HG03460 (cell line): ENCODE results near the gene SLC26A1.
A peak's percentile ranks its signal among the peaks of the same experiment; 100 is the strongest.

Experiments
- ATAC-seq: cut with Tn5 transposase; IDR thresholded peaks from one replicate; pipeline ENCODE4 v1.9.1; 2021; ENCODE audit not compliant: unreplicated experiment

Gene SLC26A1

GRCh38 chr4:1029529-1029928 is 36.3 kb upstream of the SLC26A1 start:
- no peak for ATAC-seq

- ATAC-seq, result no peak
These were observed 35.5 kb upstream of the SLC26A1 start for GRCh38 chr4:1028574-1029220.

GRCh38 chr4:1027915-1028238 is 34.7 kb upstream of the SLC26A1 start:
- no peak for ATAC-seq

DNA sequence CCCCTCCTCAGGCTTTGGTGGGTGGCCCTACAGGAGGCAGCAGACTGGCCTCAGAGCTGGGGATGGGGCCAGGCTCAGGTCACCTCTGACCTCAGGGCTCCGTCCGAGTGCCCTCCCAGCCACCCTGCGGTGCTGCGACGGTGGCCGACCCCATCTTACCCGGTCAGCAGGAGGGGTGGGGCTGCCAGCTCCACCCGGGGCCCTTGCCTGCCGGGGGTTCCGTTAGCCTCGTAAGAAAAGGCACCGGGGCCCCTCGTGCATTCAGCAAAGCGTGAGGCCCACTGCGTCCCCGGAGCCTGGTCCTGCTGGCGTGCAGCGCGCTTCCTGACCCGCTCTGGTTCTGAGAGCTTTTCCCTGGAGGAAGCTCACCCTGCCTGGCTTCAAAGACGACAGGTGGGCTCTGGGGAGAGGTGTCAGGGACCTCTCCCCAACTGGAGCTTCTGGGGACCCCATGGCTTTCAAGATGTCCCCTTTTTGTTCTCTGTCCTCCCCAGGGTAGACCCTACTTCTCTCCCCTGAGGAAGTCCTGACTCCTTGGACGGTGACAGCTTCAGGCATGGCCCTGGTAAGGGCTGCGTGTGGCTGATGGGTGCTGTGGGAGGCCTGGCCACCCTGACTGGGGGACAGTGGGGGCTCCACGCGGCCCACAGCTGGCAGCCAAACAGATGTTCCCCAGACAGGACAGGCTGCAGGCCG is 34.2 kb upstream of the SLC26A1 start:
- ATAC-seq, result no peak

DNA sequence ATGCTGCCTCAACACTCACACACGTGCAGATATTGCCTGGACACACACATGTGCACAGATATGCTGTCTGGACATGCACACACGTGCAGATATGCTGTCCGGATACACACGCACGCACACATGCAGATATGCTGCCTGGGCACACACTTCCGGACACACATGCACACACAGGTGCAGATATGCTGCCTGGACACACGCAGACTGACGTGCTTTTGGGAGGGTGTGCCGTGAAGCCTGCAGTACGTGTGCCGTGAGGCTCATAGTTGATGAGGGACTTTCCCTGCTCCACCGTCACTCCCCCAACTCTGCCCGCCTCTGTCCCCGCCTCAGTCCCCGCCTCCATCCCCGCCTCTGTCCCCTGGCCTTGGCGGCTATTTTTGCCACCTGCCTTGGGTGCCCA is 32.9 kb upstream of the SLC26A1 start:
- peak; percentile 53 for ATAC-seq

GRCh38 chr4:1024882-1025545 is 31.8 kb upstream of the SLC26A1 start:
- ATAC-seq, result no peak

GRCh38 chr4:1023895-1024740 is 30.9 kb upstream of the SLC26A1 start:
- ATAC-seq, result no peak

DNA sequence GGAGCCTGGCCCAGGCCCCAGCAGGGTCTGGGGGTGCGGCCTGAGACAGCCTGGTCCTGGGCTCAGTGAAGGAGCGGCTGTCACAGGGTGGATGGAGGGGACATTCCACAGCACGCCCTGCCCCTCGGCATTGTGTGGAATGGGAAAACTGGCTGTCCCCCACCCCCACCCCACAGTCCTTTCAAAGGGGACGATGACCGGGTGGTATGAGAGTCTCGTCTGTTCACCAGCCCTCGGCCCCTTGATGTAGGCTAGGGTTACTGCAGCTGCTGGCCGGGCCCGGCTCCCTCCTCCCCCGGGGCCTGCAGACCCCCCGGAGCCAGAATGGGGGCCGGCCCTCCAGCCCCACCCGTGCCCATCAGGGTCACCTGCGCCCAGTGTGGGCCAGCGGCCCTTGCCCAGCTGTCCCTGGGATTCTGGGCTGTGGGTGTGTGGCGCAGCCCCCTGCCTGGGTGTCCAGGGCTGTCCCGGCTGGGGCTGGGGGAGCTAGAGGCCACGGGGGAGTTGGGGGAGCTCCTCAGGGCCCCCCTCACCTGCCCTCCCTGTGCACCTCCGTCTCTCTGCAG is 30.0 kb upstream of the SLC26A1 start:
- ATAC-seq, result no peak

DNA sequence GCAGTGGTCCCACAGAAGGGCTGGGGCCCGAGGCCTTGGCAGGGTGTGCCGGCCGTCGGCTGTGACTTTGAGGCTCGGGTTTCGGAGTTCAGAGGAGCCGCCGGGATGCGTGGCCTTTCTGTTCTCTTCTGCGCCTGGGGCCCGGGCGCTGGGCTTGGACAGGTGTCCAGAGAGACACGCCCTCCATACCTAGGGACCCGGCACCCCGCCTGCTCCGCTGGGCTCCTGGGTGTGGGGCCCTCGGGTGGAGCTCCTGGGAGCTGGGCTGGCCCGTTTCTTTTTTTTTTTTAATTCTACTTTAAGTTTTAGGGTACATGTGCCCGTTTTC is 29.5 kb upstream of the SLC26A1 start:
- no peak for ATAC-seq

DNA sequence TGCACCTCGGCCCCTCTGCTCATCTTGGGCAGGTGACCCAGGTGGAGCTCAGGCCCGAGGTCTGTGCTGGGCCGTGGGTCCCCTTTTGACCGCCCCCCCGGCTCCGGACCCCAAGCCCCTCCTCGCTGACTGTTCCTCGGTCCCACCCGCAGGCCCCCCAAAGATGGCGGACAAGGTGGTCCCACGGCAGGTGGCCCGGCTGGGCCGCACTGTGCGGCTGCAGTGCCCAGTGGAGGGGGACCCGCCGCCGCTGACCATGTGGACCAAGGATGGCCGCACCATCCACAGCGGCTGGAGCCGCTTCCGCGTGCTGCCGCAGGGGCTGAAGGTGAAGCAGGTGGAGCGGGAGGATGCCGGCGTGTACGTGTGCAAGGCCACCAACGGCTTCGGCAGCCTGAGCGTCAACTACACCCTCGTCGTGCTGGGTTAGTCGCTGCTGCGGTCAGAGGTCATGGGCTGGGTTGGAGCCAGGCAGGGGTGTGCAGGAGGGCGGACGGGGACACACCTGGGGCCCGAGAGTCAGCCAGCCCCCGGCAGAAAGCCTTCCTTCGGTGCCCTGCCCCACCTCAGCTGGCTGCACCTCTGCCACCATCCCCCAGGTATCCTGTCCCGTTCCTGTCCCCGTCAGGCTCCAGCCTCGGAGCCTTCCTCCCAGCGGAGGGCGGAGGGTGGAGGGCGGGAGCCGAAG is 29.0 kb upstream of the SLC26A1 start:
- ATAC-seq, result no peak

DNA sequence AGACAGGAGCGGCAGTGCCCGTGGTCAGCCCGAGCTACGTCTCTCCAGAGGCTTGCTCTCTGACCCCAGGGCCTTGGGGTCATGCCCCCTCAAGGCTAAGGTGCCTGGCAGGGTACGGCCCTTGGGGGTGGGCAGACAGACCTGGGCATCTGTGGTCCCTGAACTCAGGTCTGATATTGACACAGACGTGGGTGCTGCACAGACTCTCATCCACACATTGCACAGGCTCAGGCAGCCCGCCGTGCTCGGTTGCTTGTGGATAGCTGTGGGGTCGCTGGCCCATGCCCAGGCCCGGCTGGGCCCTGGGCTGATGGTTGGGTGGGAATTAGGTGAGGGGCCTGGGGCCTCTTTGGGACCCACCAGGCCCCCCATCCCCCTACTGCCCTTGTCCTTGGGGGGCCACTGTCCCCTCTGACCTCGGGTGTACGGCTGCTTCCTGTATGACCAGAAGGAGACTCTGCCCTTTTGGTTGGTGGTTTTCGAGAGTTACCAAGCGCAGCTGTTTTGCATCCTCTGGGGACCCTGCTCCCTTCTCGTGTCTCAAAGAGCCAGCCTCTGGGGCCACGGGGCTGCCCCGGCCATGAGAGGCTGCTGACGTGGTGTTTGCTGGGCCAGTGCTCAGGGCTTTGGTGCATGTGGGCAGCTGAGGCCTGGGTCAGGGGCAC is 28.3 kb upstream of the SLC26A1 start:
- peak; percentile 83 for ATAC-seq

DNA sequence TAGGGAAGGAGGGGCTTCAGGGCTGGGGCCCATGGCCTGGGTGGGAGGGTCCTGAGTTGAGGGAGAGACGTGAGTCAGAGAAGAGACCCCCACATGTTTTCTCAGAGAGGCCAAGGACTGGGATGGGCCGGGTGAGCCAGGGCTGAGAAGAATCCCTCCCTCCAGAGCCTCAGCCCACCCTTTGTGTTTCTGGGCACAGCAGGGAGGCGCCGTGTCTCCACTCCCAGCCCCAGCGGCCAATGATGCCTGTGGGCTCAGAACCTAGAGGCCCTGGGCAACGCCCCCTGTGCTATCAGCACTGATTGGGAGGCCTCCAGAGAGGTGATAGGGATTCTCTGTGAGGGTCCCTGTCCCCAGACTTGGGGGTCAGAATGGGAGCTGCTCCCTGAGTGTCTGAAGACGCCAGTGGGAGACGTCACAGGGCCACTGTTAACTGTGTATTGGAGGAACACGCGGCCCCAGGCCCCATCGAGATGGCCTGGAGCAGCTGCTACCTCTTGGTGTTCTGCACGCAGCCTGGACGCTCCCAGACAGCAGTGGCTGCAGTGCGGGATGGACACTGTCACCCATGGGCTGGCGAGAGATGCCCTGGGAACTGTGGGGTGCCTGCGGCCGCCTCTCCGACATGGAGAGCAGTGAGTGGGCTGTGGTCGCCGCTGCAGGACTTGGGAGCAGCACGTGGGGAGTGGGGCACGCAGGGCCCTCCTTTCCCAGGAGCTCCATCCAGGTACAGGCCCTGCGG is 26.7 kb upstream of the SLC26A1 start:
- ATAC-seq, result no peak

- ATAC-seq, result no peak
These were observed 26.1 kb upstream of the SLC26A1 start for GRCh38 chr4:1019320-1019719.

DNA sequence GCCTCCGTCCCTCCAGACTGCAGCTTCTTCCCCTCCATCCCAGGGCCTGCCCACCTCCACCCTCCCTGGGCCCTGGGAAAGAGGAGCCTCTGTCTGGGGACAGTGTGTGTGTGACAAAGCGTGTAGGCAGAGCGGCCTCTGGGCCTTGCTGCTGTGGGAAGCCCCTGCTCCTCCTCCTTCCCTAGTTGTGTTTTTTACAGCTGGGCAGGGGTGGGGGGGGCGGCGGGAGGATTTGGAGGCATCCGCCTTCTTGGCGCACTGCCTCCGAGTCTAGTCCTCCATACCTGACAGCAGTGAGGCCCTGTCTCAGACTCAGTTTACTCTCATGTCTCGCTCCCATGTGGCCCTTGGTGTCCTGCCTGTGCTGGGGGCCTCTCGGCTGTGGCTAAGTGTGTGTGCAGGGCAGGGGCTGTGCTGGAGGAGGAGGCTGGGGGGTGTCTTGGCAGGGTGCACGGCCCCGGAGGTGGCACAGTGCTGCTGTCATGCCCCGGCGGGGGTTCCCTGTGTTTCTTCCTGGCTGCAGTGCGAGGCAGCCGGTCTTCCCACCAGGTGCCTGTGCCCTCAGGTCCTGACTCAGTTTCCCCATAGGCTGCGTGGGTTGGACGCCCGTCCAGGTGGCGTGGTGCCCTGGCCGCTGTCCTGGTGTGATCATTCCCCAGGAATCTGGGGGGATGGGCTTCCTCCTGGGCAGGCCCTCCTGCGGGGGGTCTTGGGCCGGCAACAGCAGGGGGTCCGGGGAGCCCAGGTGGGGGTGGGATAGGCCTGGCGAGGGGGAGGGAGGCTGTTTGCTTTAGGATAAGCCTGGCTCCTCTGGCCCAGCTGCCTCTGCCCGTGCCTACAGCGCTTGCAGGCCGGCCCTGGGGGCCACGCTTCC is 25.2 kb upstream of the SLC26A1 start:
- no peak for ATAC-seq

DNA sequence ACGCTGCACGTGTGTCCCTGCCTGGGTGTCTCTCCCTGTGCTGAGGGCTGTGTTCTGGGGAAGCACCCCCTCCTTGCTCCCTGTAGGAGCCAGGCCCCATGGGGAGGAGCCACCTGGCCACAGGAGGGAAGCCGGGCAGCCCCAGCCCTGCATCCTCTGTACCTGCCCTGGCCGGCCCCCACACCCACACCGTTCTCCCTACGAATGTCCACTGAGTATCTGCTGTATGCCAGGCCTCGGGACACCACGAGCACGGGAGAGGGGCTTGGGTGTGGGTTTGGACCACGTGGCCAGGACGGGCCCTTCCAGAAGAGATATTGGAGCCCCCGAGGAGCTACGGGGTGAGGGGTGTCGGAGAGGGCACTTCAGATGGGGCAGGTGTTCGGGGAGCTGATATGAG is 24.5 kb upstream of the SLC26A1 start:
- ATAC-seq, result no peak

DNA sequence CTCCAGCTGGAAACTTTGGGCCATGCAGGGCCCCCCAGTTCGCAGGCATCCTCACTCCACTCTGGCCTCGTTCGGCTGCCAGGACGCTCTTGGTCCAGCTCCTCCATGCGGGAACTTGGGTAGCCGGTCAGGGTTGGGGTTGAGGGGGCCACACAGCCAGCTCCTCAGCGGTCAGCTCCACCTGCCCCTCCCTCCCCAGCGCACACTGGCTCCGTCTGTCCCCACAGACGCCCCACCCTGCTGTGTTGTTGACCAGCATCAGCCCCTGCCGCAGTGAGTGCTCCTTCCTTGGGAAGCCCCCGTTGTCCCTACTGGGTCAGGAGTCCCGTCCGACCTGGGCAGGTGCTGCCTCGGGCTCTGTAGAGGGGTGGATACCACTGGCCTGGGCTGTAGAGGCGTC is 24.0 kb upstream of the SLC26A1 start:
- ATAC-seq, result no peak

DNA sequence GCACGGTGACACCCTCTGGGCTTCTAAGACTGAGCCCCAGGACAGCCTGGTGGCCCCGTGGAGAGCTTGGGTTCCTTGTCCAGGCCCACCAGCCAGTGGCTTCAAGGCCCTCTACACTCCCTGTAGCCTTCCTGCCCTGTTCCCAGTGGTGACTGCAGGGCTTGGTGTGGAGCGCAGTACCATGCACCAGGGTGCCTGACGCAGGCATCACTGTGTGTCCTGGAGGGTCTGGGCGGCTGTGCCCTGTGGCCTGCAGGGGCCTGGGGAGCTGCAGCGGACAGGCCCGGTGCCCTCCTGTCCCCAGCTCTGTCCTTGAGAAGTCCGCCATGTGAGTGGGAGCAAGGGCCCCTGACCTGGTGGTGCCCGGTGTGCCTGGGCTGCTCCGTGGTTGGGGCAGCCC is 22.5 kb upstream of the SLC26A1 start:
- no peak for ATAC-seq

DNA sequence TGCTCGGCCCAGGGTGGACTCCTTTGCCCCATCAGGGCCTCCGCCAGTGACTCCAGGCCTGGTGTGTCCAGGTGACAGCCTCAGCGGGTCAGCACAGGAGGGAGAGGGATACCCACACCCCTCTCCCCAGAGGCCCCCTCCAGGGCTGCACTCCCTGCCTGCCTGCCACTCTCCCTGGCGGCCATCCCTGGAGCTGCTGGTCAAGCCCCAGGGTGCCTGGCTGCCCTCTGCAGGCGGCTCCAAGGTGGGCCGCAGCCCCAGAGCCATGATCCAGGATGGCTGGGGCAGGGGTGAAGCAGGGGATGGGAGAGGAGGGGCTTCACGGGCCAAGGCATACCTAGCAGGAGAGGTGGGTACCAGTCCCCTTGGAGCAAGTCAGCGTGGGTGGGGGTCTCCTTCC is 22.0 kb upstream of the SLC26A1 start:
- no peak for ATAC-seq
